Testis (tissue), 2 donors: ENCODE measurements around the gene PHYKPL.

Experiments used
- POLR2A ChIP-seq: fragments of 450-650 bp; IDR thresholded peaks from one replicate; pipeline ENCODE4 v1.6.1; 2017; ENCODE audit warnings: antibody characterized with exemption, mild to moderate bottlenecking, moderate library complexity
- TF ChIP-seq, protein P1 (sequence below), 3 experiments: fragments of 450-650 bp in 2 of 3; fragments of 200-600 bp in 1 of 3; sonication (generic) in 1 of 3; IDR thresholded peaks; one replicate each; pipeline ENCODE4 v1.5.1; 2016 to 2019; ENCODE audit warnings: antibody characterized with exemption in 3 of 3, mild to moderate bottlenecking in 2 of 3, moderate library complexity in 1 of 3

- no peak for TF ChIP-seq POLR2A
- TF ChIP-seq, protein P1, sequence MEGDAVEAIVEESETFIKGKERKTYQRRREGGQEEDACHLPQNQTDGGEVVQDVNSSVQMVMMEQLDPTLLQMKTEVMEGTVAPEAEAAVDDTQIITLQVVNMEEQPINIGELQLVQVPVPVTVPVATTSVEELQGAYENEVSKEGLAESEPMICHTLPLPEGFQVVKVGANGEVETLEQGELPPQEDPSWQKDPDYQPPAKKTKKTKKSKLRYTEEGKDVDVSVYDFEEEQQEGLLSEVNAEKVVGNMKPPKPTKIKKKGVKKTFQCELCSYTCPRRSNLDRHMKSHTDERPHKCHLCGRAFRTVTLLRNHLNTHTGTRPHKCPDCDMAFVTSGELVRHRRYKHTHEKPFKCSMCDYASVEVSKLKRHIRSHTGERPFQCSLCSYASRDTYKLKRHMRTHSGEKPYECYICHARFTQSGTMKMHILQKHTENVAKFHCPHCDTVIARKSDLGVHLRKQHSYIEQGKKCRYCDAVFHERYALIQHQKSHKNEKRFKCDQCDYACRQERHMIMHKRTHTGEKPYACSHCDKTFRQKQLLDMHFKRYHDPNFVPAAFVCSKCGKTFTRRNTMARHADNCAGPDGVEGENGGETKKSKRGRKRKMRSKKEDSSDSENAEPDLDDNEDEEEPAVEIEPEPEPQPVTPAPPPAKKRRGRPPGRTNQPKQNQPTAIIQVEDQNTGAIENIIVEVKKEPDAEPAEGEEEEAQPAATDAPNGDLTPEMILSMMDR (IDR thresholded peaks at IDR 0.05): no peak
Measured at GRCh38 chr5:178177569-178177968, 55.0 kb downstream of the PHYKPL start.
